Activated CD8-positive, alpha-beta memory T cell treated with anti-CD3 and anti-CD28 coated beads, Interleukin-2, amount 50 U/mL, for 1 hour (primary cell): Measurements from ENCODE around the gene MACF1.
"Not testable (repeated sequence)": the region's sequence is repeated elsewhere in the genome, so short reads cannot be mapped to it uniquely, and the experiment has no call there.

Source experiments
- DNase-seq: peaks from one replicate; pipeline ENCODE4 v3.0.0-alpha.2; 2020; ENCODE audit errors: extremely low read depth

The MACF1 gene

DNA sequence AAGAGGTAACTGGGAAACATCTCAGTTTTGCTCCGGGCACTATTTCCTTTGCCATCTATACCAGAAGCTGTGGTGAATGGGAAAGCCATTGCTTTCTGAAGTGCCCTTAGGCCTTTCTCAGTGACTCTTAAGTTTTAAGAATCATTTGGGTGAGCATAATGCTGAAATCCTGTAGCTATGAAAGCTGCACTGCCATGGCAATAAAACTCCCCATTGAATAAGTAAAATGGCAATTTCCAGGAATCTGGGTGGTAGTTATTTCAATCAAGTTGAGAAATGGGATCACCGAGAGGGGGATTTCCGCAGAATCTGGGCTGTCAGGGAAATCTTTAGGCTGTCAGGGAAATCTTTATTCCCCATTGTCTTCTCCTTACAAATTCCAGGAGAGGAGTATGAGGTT, 26.8 kb upstream of the MACF1 start:
- no peak for DNase-seq

GRCh38 chr1:39178541-39179431, 25.7 kb upstream of the MACF1 start:
- DNase-seq, result no peak

DNA sequence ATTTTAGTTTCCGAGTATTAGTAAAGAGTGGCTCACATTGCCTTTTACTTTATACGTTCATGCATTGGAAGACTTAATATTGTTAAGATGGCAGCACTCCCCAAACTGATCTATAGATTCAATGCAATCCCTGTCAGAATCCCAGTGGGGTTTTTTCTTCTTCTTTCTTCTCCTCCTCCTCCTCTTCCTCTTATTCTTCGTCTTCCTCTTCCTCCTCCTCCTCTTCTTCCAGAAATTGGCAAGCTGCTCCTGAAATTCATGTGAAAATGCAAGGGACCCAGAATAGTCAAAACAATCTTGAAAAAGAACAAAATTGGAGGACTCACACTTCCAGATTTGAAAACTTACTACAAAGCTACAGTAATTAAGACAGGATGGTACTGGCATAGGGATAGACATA, 23.2 kb upstream of the MACF1 start:
- no peak for DNase-seq

GRCh38 chr1:39182804-39183203, 21.7 kb upstream of the MACF1 start:
- DNase-seq, result no peak

GRCh38 chr1:39183503-39184353, 20.8 kb upstream of the MACF1 start:
- peak; percentile 72 for DNase-seq

GRCh38 chr1:39184354-39184818, 20.1 kb upstream of the MACF1 start:
- no peak for DNase-seq

GRCh38 chr1:39187275-39188046, 17.0 kb upstream of the MACF1 start:
- DNase-seq, result no peak

DNA sequence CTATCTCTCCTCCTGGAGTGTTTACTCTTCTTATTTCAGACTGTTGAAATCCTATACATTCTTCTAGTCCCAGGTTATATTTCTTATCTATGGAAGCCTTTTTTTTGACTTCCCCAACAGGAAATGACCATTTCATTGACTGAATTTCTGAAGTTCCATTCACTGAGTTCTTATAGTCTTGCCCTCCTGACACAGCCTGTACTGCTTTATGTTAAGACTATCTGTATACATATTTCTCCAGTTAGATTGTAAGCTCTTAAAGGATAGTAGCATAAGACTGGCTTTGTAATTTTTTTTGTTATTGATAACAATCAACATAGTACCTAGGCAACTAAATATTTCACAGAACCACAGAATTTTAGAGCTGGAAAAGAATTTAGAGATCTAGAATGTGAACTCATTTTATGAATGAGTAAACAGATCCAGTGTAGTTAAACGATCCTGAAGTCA, 14.9 kb upstream of the MACF1 start:
- no peak for DNase-seq

- no peak for DNase-seq
Observed at GRCh38 chr1:39190096-39190495, 14.4 kb upstream of the MACF1 start.

DNA sequence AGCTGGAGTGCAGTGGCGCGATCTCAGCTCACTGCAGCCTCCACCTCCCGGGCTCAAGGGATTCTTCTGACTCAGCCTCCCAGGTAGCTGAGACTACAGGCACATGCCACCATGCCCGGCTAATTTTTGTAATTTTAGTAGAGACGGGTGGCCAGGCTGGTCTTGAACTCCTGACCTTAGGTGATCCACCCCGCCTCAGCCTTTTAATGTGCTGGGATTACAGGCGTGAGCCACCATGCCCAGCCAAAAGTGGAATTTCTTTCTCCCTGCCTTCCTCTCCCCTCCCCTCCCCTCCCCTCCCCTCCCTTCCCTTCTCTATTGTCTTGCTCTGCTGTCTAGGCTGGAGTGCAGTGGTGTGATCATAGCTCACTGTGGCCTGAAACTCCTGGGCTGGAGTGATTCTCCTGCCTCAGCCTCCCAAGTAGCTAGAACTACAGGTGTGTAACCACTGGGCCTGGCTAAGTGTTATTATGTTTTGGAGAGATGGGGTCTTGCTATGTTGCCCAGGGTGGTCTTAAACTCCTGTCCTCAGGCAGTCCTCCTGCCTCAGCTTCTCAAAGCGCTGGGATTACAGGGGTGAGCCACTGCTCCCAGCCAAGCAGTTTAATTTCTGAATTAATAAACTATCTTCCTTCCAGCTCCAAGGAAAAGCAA, 10.0 kb upstream of the MACF1 start:
- DNase-seq, result no peak

- DNase-seq, result no peak
Observed at GRCh38 chr1:39195166-39196111, 9.1 kb upstream of the MACF1 start.

DNA sequence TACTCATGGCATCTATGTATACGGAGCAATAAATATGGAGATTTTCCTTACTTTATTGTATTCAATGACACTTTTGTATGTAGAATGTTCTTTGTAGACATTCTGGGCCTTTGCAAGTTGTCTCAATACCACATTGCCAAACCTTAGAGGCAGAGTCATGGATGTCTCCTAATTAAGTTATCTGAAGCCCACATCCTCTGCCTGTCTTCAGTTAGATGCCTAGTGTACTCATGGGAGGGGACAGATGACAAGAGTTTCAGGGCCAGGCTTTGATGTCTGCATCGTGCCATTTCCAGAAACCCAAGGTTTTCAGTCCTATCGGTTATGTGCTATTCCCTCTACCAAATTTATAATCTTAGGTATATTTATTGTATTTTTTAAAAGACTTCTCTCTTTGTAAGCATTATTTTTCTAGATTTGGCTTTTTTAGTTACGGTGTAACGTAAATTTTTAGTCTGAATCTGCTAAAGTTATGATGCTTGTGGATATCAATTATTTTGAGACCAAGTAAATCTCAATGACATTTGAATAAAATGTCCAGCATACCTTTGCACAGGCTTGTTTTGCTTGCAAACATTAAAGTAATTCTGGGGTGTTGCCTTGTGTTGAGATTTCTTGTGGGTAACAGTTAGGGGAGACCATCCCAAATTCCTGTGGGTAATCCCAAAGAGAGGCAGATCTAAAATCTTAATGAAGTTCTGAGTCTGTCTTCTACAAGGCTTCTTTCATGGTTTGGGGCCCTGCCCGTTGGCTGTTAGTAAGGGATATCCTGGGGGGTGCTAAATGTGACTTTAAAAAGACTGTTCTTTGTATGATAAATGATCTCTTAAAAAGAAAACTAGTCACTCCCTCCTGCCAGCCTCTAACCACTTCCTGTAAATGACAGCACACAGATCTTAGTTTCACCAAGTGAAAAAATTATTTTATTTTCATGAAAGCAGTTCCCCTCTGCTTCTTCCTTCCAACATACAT, 8.0 kb upstream of the MACF1 start:
- no peak for DNase-seq

DNA sequence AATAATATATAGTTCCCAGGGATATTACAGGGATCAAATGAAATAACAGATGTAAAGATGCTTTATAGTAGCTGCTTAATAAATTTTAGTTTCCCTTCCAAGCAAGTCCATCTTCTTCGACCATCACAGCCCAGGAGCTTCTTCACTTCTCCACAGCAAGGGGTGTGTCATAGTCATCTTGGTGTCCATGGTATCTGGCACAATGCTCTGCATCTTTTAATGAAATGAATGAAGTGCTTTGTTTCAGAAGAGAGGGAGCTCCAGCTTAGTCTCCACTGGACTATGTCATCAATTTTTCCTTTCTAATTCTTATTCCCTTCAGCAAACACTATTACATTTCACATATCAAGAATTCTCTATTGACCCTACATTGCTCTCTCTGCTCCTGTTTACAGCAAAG, 4.9 kb upstream of the MACF1 start:
- no peak for DNase-seq

DNA sequence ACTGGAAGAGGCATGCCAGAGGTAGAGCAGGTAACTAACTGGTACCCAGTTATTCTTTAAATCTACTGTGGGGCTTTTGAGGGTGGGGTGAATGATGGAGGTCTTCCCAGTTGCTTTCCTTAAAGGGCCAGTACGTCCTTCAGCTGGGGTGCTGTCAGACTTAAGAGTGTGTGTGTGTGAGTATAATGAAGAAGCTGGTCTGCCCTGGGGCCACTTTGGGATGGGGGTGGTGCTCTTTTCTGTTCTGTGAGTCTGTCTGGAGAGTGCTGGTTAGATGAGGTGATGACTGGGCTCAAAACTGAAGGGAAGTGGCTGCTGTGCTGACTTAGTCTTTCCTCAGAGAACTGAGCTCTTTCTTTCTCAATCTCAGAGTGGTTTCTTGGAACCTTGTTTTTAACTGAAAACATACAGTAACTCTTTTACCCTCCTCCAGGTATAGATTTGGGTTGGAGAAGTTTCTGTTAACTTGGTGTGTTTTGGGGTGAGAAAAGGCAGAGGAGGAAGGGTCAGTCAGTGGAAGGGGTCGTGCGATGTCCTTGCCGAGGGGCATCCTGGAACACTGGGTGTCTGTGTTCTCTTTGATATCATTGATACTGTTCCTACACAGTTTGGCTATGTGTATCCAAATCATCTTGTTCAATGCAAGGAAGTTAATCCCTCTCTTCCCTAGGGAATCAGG, 746 bp downstream of the MACF1 start:
- DNase-seq, result no peak

DNA sequence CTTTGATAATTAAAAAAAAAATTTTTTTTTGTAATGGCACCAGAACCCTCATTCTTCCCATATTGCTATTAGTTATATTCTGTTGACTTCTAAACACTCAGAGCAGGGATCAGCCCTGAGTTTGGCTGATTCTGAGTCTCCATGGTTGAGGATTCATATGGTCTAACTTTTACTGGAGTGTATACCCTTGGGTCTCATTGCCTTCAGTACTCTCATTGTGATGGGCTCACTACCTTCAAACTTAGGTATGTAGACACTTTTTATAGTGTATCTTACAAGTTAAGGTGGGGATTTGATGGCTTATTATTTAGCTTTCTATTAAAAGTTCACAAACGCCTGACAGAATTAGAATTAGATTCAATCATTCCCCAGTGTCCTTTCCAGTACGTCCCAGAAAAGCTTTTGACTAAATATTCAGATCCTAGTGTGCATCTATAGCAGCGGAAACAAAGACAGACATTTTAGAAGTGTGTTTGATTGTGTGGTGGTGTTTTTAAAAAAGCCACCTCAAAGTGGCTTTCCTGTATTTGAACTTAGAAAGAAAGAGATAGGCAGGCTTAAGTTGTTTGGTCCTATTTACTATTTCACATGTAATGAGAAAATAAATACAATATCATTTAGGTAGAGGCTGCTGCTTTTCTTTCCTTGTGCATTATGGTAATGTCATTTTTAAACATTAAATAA, 1.4 kb downstream of the MACF1 start:
- DNase-seq, result no peak

DNA sequence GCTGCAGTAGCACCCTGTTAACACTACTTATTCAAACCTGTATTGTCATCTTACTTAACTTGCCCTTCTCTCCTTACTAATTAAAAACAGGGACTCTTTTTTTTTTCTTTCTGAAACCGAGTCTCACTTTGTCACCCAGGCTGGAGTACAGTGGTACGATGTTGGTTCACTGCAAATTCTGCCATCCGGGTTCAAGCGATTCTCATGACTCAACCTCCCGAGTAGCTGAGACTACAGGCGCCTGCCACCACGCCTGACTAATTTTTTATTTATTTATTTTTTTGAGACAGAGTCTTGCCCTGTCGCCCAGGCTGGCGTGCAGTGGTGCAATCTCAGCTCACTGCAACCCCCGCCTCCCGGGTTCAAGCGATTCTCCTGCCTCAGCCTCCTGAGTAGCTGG, 3.9 kb downstream of the MACF1 start:
- not testable (repeated sequence) for DNase-seq

DNA sequence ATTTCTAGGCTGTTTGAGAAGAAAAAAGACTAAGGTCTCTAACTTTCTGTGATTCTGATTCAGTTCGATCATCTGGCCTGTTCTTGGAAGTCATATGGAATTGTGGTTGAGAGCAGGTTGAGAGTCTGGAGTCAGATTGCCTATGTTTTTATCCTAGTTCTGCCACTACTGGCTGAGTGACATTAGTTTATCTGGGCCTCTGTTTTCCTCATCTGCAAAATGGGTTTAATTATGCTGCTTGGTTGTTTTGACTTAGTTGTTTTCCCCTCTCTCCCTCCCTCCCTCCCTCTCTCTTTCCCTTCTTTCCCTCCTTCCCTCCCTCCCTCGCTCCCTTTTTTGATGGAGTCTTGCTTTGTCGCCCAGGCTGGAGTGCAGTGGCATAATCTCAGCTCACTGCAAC, 6.2 kb downstream of the MACF1 start:
- no peak for DNase-seq

GRCh38 chr1:39212499-39212898, 8.0 kb downstream of the MACF1 start:
- DNase-seq, result no peak
